ENCODE measurements around the gene GPC5.

Gene GPC5

DNA sequence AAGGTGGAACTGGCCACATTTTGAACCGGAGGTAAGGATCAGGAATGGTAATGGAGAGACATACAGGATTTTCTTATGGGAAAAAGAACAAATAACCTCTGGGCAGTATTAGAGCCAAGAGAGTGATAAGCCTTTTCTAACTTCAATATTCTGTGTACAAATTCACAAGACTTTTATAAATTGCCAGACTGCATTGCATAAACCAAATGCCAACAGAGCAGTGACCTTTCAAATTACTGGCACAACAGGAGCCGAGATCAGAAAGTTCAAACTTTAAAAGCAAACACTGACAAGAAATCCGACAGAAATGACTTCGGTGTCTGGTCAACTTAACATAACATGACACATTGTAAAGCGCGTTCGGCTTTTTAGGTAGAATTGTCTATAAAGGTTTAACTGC, 737.1 kb downstream of the GPC5 start:
- no peak overlapping the region for H4K12ac ChIP-seq (ENCODE audit: low read depth, low read length)
- no peak overlapping the region for H2BK5ac ChIP-seq (ENCODE audit: low read depth, low read length, poor library complexity)
- no peaks in the 10 kb centered on the region for H3K9me3 ChIP-seq (ENCODE audit: insufficient read depth, low read depth, low read length)
- H2AK5ac ChIP-seq (ENCODE audit: low read length) = no peak overlapping the region
- H3K36me3 ChIP-seq (ENCODE audit: control insufficient read depth in 1 of 2, insufficient read depth in 2 of 2, low read length in 2 of 2) = no peaks in the 10 kb centered on the region
- no peak for DNase-seq
- no peaks in the 10 kb centered on the region for H3K79me2 ChIP-seq (ENCODE audit: control insufficient read depth, insufficient read depth, low read length, poor library complexity)
- no peak overlapping the region for H2BK120ac ChIP-seq (ENCODE audit: insufficient read depth, low read length, poor library complexity)
- H3K9ac ChIP-seq (ENCODE audit: low read length) = no peak overlapping the region
- no peak overlapping the region for H4K91ac ChIP-seq (ENCODE audit: low read depth, low read length)
- no peak overlapping the region for H3K27ac ChIP-seq (ENCODE audit: low read depth, low read length)
- no peak overlapping the region for H2AFZ ChIP-seq (ENCODE audit: insufficient read depth, low read length, poor library complexity)
- no peak overlapping the region for H2BK12ac ChIP-seq (ENCODE audit: low read length)
- H3K27me3 ChIP-seq (ENCODE audit: insufficient read depth, low read length) = no peaks in the 10 kb centered on the region
- no peak overlapping the region for H3K4me3 ChIP-seq (ENCODE audit: low read depth, low read length)
- no CpG with 5 or more reads among the region's 7 CpGs for WGBS (ENCODE audit: extremely low coverage, insufficient coverage, insufficient read length)
- H3K4me1 ChIP-seq (ENCODE audit: control insufficient read depth in 1 of 2, insufficient read depth in 2 of 2, low read length in 2 of 2) = no peaks in the 10 kb centered on the region
- H3K14ac ChIP-seq (ENCODE audit: low read length) = no peak overlapping the region
- no peak overlapping the region for H3K23ac ChIP-seq (ENCODE audit: low read length)
- no peak overlapping the region for H3K4ac ChIP-seq (ENCODE audit: low read depth, low read length)
- H3K18ac ChIP-seq (ENCODE audit: low read length) = no peak overlapping the region
- H4K8ac ChIP-seq (ENCODE audit: low read depth, low read length) = no peak overlapping the region
- no peaks in the 10 kb centered on the region for H3K79me1 ChIP-seq (ENCODE audit: low read length)
- H3K4me2 ChIP-seq (ENCODE audit: low read length) = no peak overlapping the region

DNA sequence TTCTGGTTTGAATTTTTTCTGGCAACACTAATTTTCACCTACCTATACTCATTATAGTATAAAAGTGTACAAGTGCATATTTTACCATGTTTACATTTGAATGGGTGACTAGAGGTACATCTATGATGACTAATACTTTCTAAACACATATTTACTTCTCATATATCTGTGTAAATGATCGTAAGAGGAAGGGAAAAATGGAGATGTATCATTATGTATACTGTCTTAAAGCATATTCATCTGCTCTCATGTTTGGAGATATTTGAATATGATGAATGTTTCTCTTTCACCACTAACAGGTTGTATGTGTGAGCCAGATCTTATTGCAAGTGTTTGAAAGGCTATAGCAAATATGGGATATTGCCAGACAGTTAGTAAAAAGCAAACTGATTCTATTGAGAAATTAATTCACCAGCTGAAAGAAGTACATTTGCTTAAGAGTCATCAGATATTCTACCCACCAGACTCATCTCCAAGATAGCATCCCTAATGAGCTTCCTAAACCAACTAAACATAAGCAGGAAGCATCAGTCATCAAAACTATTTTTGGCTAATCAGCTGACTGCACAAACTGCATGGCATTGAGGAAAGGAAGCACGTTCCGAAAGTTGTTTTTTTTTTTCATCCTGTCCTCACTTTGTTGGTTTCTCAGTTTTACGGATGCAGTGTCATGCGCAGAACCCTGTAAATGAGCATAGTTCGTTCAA, 738.2 kb downstream of the GPC5 start:
- Histone ChIP-seq H3K36me3 (ENCODE audit: control insufficient read depth in 1 of 2, insufficient read depth in 2 of 2, low read length in 2 of 2) (no peaks in the 10 kb centered on the region), H2BK120ac (ENCODE audit: insufficient read depth, low read length, poor library complexity) (no peak overlapping the region), H3K4me3 (ENCODE audit: low read depth, low read length) (no peak overlapping the region), H3K9ac (ENCODE audit: low read length) (no peak overlapping the region), H3K79me1 (ENCODE audit: low read length) (no peaks in the 10 kb centered on the region), H3K27ac (ENCODE audit: low read depth, low read length) (no peak overlapping the region), H4K91ac (ENCODE audit: low read depth, low read length) (no peak overlapping the region), H2BK12ac (ENCODE audit: low read length) (no peak overlapping the region), H3K79me2 (ENCODE audit: control insufficient read depth, insufficient read depth, low read length, poor library complexity) (no peaks in the 10 kb centered on the region), H2BK5ac (ENCODE audit: low read depth, low read length, poor library complexity) (no peak overlapping the region), H3K4ac (ENCODE audit: low read depth, low read length) (no peak overlapping the region), H4K8ac (ENCODE audit: low read depth, low read length) (no peak overlapping the region), H3K27me3 (ENCODE audit: insufficient read depth, low read length) (no peaks in the 10 kb centered on the region), H3K4me2 (ENCODE audit: low read length) (no peak overlapping the region), H3K23ac (ENCODE audit: low read length) (no peak overlapping the region), H2AFZ (ENCODE audit: insufficient read depth, low read length, poor library complexity) (no peak overlapping the region), H3K14ac (ENCODE audit: low read length) (no peak overlapping the region), H4K12ac (ENCODE audit: low read depth, low read length) (no peak overlapping the region), H3K9me3 (ENCODE audit: insufficient read depth, low read depth, low read length) (no peaks in the 10 kb centered on the region), H3K4me1 (ENCODE audit: control insufficient read depth in 1 of 2, insufficient read depth in 2 of 2, low read length in 2 of 2) (no peaks in the 10 kb centered on the region), H3K18ac (ENCODE audit: low read length) (no peak overlapping the region), H2AK5ac (ENCODE audit: low read length) (no peak overlapping the region)
- no peak for DNase-seq
- WGBS (ENCODE audit: extremely low coverage, insufficient coverage, insufficient read length) = no CpG with 5 or more reads among the region's 6 CpGs

GRCh38 chr13:92137520-92137919, 739.1 kb downstream of the GPC5 start:
- Histone ChIP-seq H3K27me3 (ENCODE audit: insufficient read depth, low read length) (no peaks in the 10 kb centered on the region), H3K4me3 (ENCODE audit: low read depth, low read length) (no peak overlapping the region), H4K91ac (ENCODE audit: low read depth, low read length) (no peak overlapping the region), H2BK12ac (ENCODE audit: low read length) (no peak overlapping the region), H2BK5ac (ENCODE audit: low read depth, low read length, poor library complexity) (no peak overlapping the region), H2AK5ac (ENCODE audit: low read length) (no peak overlapping the region), H4K12ac (ENCODE audit: low read depth, low read length) (no peak overlapping the region), H3K36me3 (ENCODE audit: control insufficient read depth in 1 of 2, insufficient read depth in 2 of 2, low read length in 2 of 2) (no peaks in the 10 kb centered on the region), H3K4me1 (ENCODE audit: control insufficient read depth in 1 of 2, insufficient read depth in 2 of 2, low read length in 2 of 2) (no peaks in the 10 kb centered on the region), H3K14ac (ENCODE audit: low read length) (no peak overlapping the region), H3K9ac (ENCODE audit: low read length) (no peak overlapping the region), H3K18ac (ENCODE audit: low read length) (no peak overlapping the region), H2BK120ac (ENCODE audit: insufficient read depth, low read length, poor library complexity) (no peak overlapping the region), H3K27ac (ENCODE audit: low read depth, low read length) (no peak overlapping the region), H3K23ac (ENCODE audit: low read length) (no peak overlapping the region), H3K4me2 (ENCODE audit: low read length) (no peak overlapping the region), H2AFZ (ENCODE audit: insufficient read depth, low read length, poor library complexity) (no peak overlapping the region), H4K8ac (ENCODE audit: low read depth, low read length) (no peak overlapping the region), H3K79me2 (ENCODE audit: control insufficient read depth, insufficient read depth, low read length, poor library complexity) (no peaks in the 10 kb centered on the region), H3K79me1 (ENCODE audit: low read length) (no peaks in the 10 kb centered on the region), H3K4ac (ENCODE audit: low read depth, low read length) (no peak overlapping the region), H3K9me3 (ENCODE audit: insufficient read depth, low read depth, low read length) (no peaks in the 10 kb centered on the region)
- no peak for DNase-seq
- no CpG with 5 or more reads among the region's 3 CpGs for WGBS (ENCODE audit: extremely low coverage, insufficient coverage, insufficient read length)

GRCh38 chr13:92143766-92144165, 745.3 kb downstream of the GPC5 start:
- Histone ChIP-seq H2BK12ac (ENCODE audit: low read length) (no peak overlapping the region), H4K91ac (ENCODE audit: low read depth, low read length) (no peak overlapping the region), H3K27me3 (ENCODE audit: insufficient read depth, low read length) (no peaks in the 10 kb centered on the region), H3K9me3 (ENCODE audit: insufficient read depth, low read depth, low read length) (no peaks in the 10 kb centered on the region), H3K14ac (ENCODE audit: low read length) (no peak overlapping the region), H3K4ac (ENCODE audit: low read depth, low read length) (no peak overlapping the region), H3K9ac (ENCODE audit: low read length) (no peak overlapping the region), H3K36me3 (ENCODE audit: control insufficient read depth in 1 of 2, insufficient read depth in 2 of 2, low read length in 2 of 2) (no peaks in the 10 kb centered on the region), H4K8ac (ENCODE audit: low read depth, low read length) (no peak overlapping the region), H2AFZ (ENCODE audit: insufficient read depth, low read length, poor library complexity) (no peak overlapping the region), H3K27ac (ENCODE audit: low read depth, low read length) (no peak overlapping the region), H4K12ac (ENCODE audit: low read depth, low read length) (no peak overlapping the region), H3K79me1 (ENCODE audit: low read length) (no peaks in the 10 kb centered on the region), H3K79me2 (ENCODE audit: control insufficient read depth, insufficient read depth, low read length, poor library complexity) (no peaks in the 10 kb centered on the region), H2BK120ac (ENCODE audit: insufficient read depth, low read length, poor library complexity) (no peak overlapping the region), H3K18ac (ENCODE audit: low read length) (no peak overlapping the region), H3K23ac (ENCODE audit: low read length) (no peak overlapping the region), H3K4me2 (ENCODE audit: low read length) (no peak overlapping the region), H3K4me3 (ENCODE audit: low read depth, low read length) (no peak overlapping the region), H3K4me1 (ENCODE audit: control insufficient read depth in 1 of 2, insufficient read depth in 2 of 2, low read length in 2 of 2) (no peaks in the 10 kb centered on the region), H2BK5ac (ENCODE audit: low read depth, low read length, poor library complexity) (no peak overlapping the region), H2AK5ac (ENCODE audit: low read length) (no peak overlapping the region)
- no peak for DNase-seq
